GM15510 (cell line): Measurements from ENCODE around the gene CYBB.

Experiments
- POLR2A ChIP-seq: IDR thresholded peaks from 3 replicates; pipeline ENCODE4 v1.6.1; 2011; ENCODE audit warnings: borderline replicate concordance; ENCODE audit not compliant: insufficient read length; ENCODE audit errors: extremely low read depth

Gene CYBB

GRCh38 chrX:37812110-37812509 lies 32.3 kb downstream of the CYBB start:
- TF ChIP-seq POLR2A = no peak

GRCh38 chrX:37813570-37813969 lies 33.7 kb downstream of the CYBB start:
- TF ChIP-seq POLR2A = no peak

- no peak for TF ChIP-seq POLR2A
These were observed 35.5 kb downstream of the CYBB start for GRCh38 chrX:37815366-37815765.

GRCh38 chrX:37816766-37817165 lies 36.9 kb downstream of the CYBB start:
- TF ChIP-seq POLR2A = no peak

GRCh38 chrX:37817176-37817575 lies 37.3 kb downstream of the CYBB start:
- no peak for TF ChIP-seq POLR2A

GRCh38 chrX:37817579-37817978 lies 37.7 kb downstream of the CYBB start:
- TF ChIP-seq POLR2A = no peak

- TF ChIP-seq POLR2A = no peak
These were observed 38.2 kb downstream of the CYBB start for GRCh38 chrX:37818031-37818430.

- TF ChIP-seq POLR2A = no peak
These were observed 40.8 kb downstream of the CYBB start for GRCh38 chrX:37820646-37821045.

- no peak for TF ChIP-seq POLR2A
These were observed 44.8 kb downstream of the CYBB start for GRCh38 chrX:37824491-37825214.

- no peak for TF ChIP-seq POLR2A
These were observed 45.5 kb downstream of the CYBB start for GRCh38 chrX:37825215-37825842.

GRCh38 chrX:37829721-37830120 lies 49.9 kb downstream of the CYBB start:
- no peak for TF ChIP-seq POLR2A

GRCh38 chrX:37830371-37830770 lies 50.5 kb downstream of the CYBB start:
- no peak for TF ChIP-seq POLR2A

GRCh38 chrX:37834937-37835336 lies 55.1 kb downstream of the CYBB start:
- TF ChIP-seq POLR2A = no peak

GRCh38 chrX:37840931-37841330 lies 61.1 kb downstream of the CYBB start:
- no peak for TF ChIP-seq POLR2A

GRCh38 chrX:37844622-37845021 lies 64.8 kb downstream of the CYBB start:
- no peak for TF ChIP-seq POLR2A

GRCh38 chrX:37846141-37846540 lies 66.3 kb downstream of the CYBB start:
- TF ChIP-seq POLR2A = no peak
